H1 (cell line): ENCODE results near the gene P2RY8. TPM values are rescaled to one million over a fixed set of nuclear protein-coding genes. Genes with fewer than 3 reads are reported as not detected.

Source experiments
- CTCF ChIA-PET: fragments of 300-600 bp; sonication (Branson Sonifier 250); formaldehyde crosslinking; loops from one replicate; lab custom pipeline; 2021; ENCODE audit not compliant: partially characterized antibody; lab: Charles Lee
- POLR2A ChIA-PET: fragments of 300-600 bp; sonication (Branson Sonifier 250); formaldehyde crosslinking; loops from one replicate; lab custom pipeline; 2021; ENCODE audit warnings: inconsistent platforms; ENCODE audit not compliant: partially characterized antibody; lab: Charles Lee
- DNase-seq, 2 experiments: peaks; one replicate each; pipeline versions ENCODE4 v3.0.0 to v3.0.0-alpha.2; 2010 to 2022; ENCODE audit warnings: low spot score in 2 of 2, low read depth in 1 of 2, mixed read lengths in 1 of 2
- FAIRE-seq: peaks from 2 replicates; lab custom pipeline; 2011; peaks lifted over from hg19 to GRCh38; lab: Jason Lieb, UNC
- H2AFZ ChIP-seq: 2 replicates; pipeline ENCODE4 v1.8.1; 2012; ENCODE audit warnings: low read length, inconsistent platforms
- H2AK5ac ChIP-seq: 2 replicates; pipeline ENCODE4 v1.6.1; 2013; ENCODE audit warnings: low read depth, low read length
- H2BK120ac ChIP-seq: replicated peaks from 2 replicates; pipeline ENCODE3; 2013; ENCODE audit warnings: low read depth, low read length, inconsistent platforms
- H2BK12ac ChIP-seq: 2 replicates; pipeline ENCODE4 v1.6.1; 2013; ENCODE audit warnings: low read depth, low read length
- H2BK15ac ChIP-seq: 2 replicates; pipeline ENCODE4 v1.6.1; 2013; ENCODE audit warnings: low read length
- H2BK20ac ChIP-seq: 2 replicates; pipeline ENCODE4 v1.6.1; 2013; ENCODE audit warnings: low read length
- H2BK5ac ChIP-seq: 2 replicates; pipeline ENCODE4 v1.6.1; 2013; ENCODE audit warnings: low read depth, low read length
- H3K14ac ChIP-seq: 2 replicates; pipeline ENCODE4 v1.6.1; 2013; ENCODE audit warnings: inconsistent platforms; ENCODE audit not compliant: insufficient read length
- H3K18ac ChIP-seq: 2 replicates; pipeline ENCODE4 v1.6.1; 2013; ENCODE audit warnings: low read length; ENCODE audit errors: extremely low read depth
- H3K23ac ChIP-seq: 2 replicates; pipeline ENCODE4 v1.6.1; 2013; ENCODE audit warnings: inconsistent platforms; ENCODE audit not compliant: insufficient read length
- H3K23me2 ChIP-seq: 2 replicates; pipeline ENCODE4 v1.6.1; 2013; ENCODE audit warnings: low read depth, low read length
- H3K27ac ChIP-seq: 2 replicates; pipeline ENCODE4 v1.6.1; 2011; ENCODE audit warnings: low read depth, low read length, inconsistent platforms
- H3K27me3 ChIP-seq, 4 experiments: replicated peaks in 1 of 4; 1 replicate in 1 of 4; 2 replicates in 3 of 4; pipeline versions ENCODE4 v1.6.1 to v1.8.1; 2011 to 2013; ENCODE audit warnings: low read length in 3 of 4, mild to moderate bottlenecking in 3 of 4, inconsistent platforms in 2 of 4, mixed read lengths in 2 of 4, moderate library complexity in 1 of 4; ENCODE audit not compliant: control insufficient read depth in 3 of 4, insufficient read depth in 3 of 4; ENCODE audit errors: extremely low read depth in 1 of 4
- H3K36me3 ChIP-seq, 4 experiments: 2 replicates each; pipeline versions ENCODE4 v1.6.1 to v1.8.1; 2011 to 2013; ENCODE audit warnings: mild to moderate bottlenecking in 4 of 4, low read length in 3 of 4, moderate library complexity in 2 of 4, control low read depth in 1 of 4, inconsistent platforms in 1 of 4; ENCODE audit not compliant: insufficient read depth in 4 of 4, control insufficient read depth in 2 of 4
- H3K4ac ChIP-seq: replicated peaks from 2 replicates; pipeline ENCODE3; 2013; ENCODE audit warnings: low read length, low read depth, mixed read lengths, inconsistent platforms; ENCODE audit not compliant: insufficient read length
- H3K4me1 ChIP-seq, 4 experiments: replicated peaks in 1 of 4; 1 replicate in 1 of 4; 2 replicates in 3 of 4; pipeline versions ENCODE4 v1.6.1 to v1.8.1; 2011 to 2013; ENCODE audit warnings: low read length in 3 of 4, inconsistent platforms in 2 of 4, mixed read lengths in 1 of 4; ENCODE audit not compliant: insufficient read depth in 4 of 4, control insufficient read depth in 3 of 4
- H3K4me2 ChIP-seq, 2 experiments: 2 replicates each; pipeline versions ENCODE4 v1.6.1 to v1.8.1; 2011 to 2013; ENCODE audit warnings: low read depth in 2 of 2, low read length in 2 of 2, control low read depth in 1 of 2, inconsistent platforms in 1 of 2, mild to moderate bottlenecking in 1 of 2; ENCODE audit not compliant: insufficient read depth in 1 of 2
- H3K4me3 ChIP-seq, 4 experiments: fragments of 200-600, 300-600 bp in 1 of 4; sonication (generic), shearing (Covaris generic), sonication (Bioruptor Twin) in 1 of 4; 2 replicates each; pipeline versions ENCODE4 v1.5.1 to v1.8.1; 2011 to 2016; ENCODE audit warnings: low read length in 4 of 4, low read depth in 3 of 4, control low read depth in 2 of 4, inconsistent platforms in 2 of 4, mild to moderate bottlenecking in 2 of 4, mixed read lengths in 1 of 4, moderate library complexity in 1 of 4; ENCODE audit not compliant: insufficient read depth in 2 of 4; ENCODE audit errors: extremely low read depth in 1 of 4
- H3K56ac ChIP-seq: replicated peaks from 2 replicates; pipeline ENCODE3; 2013; ENCODE audit warnings: low read depth, mild to moderate bottlenecking, mixed read lengths, low read length, inconsistent platforms; ENCODE audit not compliant: insufficient read length
- H3K79me1 ChIP-seq: 2 replicates; pipeline ENCODE4 v1.6.1; 2013; ENCODE audit warnings: low read depth, low read length, control low read depth
- H3K79me2 ChIP-seq, 2 experiments: 2 replicates each; pipeline versions ENCODE4 v1.6.1 to v1.8.1; 2012 to 2013; ENCODE audit warnings: low read length in 2 of 2, mild to moderate bottlenecking in 2 of 2, inconsistent platforms in 1 of 2; ENCODE audit not compliant: insufficient read depth in 2 of 2, control insufficient read depth in 1 of 2
- H3K9ac ChIP-seq, 4 experiments: replicated peaks in 1 of 4; 1 replicate in 1 of 4; 2 replicates in 3 of 4; pipeline versions ENCODE4 v1.6.1 to v1.8.1; 2011 to 2013; ENCODE audit warnings: low read depth in 3 of 4, low read length in 3 of 4, control low read depth in 2 of 4, mild to moderate bottlenecking in 2 of 4, moderate library complexity in 2 of 4, inconsistent platforms in 1 of 4; ENCODE audit errors: extremely low read depth in 1 of 4
- H3K9me3 ChIP-seq, 2 experiments: 2 replicates each; pipeline versions ENCODE4 v1.6.1 to v1.8.1; 2012 to 2013; ENCODE audit warnings: mild to moderate bottlenecking in 2 of 2, moderate library complexity in 2 of 2, control low read depth in 1 of 2, inconsistent platforms in 1 of 2, low read depth in 1 of 2, low read length in 1 of 2, mixed read lengths in 1 of 2; ENCODE audit not compliant: insufficient read depth in 2 of 2
- H4K20me1 ChIP-seq, 2 experiments: replicated peaks in 1 of 2; 2 replicates each; pipeline versions ENCODE3 to v1.8.1; 2011 to 2013; ENCODE audit warnings: inconsistent platforms in 2 of 2, low read length in 2 of 2, mild to moderate bottlenecking in 1 of 2; ENCODE audit not compliant: insufficient read depth in 2 of 2, control insufficient read depth in 1 of 2
- H4K5ac ChIP-seq: 2 replicates; pipeline ENCODE4 v1.6.1; 2013; ENCODE audit warnings: low read length, low read depth, mixed read lengths, inconsistent platforms; ENCODE audit not compliant: insufficient read length
- H4K8ac ChIP-seq: 2 replicates; pipeline ENCODE4 v1.8.0; 2013; ENCODE audit warnings: mild to moderate bottlenecking, moderate library complexity, low read length, inconsistent platforms; ENCODE audit not compliant: insufficient read depth; ENCODE audit errors: extremely low read depth
- H4K91ac ChIP-seq: replicated peaks from 2 replicates; pipeline ENCODE3; 2013; ENCODE audit warnings: low read length, mixed read lengths, inconsistent platforms; ENCODE audit not compliant: insufficient read length
- BCL11A ChIP-seq, 2 experiments: IDR thresholded peaks; one replicate each; pipeline ENCODE4 v1.6.1; 2011; ENCODE audit warnings: low read depth in 2 of 2, low read length in 2 of 2, mild to moderate bottlenecking in 2 of 2
- CBX8 ChIP-seq: fragments of 300-800, 300-1000 bp; sonication (generic); IDR thresholded peaks from 2 replicates; pipeline ENCODE4 v1.7.1; 2016; ENCODE audit warnings: low read depth, low read length, borderline replicate concordance
- FOSL1 ChIP-seq: IDR thresholded peaks from 2 replicates; pipeline ENCODE4 v1.6.1; 2011; ENCODE audit warnings: mild to moderate bottlenecking, low read depth, low read length, moderate library complexity; ENCODE audit not compliant: insufficient read depth
- HDAC2 ChIP-seq, 2 experiments: fragments of 300-600 bp in 1 of 2; sonication (generic) in 1 of 2; IDR thresholded peaks; 2 replicates each; pipeline ENCODE4 v1.6.1; 2011 to 2012; ENCODE audit warnings: low read depth in 2 of 2, low read length in 2 of 2, mild to moderate bottlenecking in 2 of 2, moderate library complexity in 2 of 2, borderline replicate concordance in 1 of 2, inconsistent platforms in 1 of 2
- KDM1A ChIP-seq: fragments of 200-600, 300-600 bp; sonication (generic); IDR thresholded peaks from 2 replicates; pipeline ENCODE4 v1.7.1; 2016; ENCODE audit warnings: mild to moderate bottlenecking, low read length, borderline replicate concordance
- NRF1 ChIP-seq: IDR thresholded peaks from 2 replicates; pipeline ENCODE4 v1.6.1; 2011; ENCODE audit warnings: mild to moderate bottlenecking, low read depth, low read length, improper control_type of control experiment
- RFX5 ChIP-seq: IDR thresholded peaks from 2 replicates; pipeline ENCODE4 v1.6.1; 2011; ENCODE audit warnings: low read depth, low read length, improper control_type of control experiment, borderline replicate concordance
- RXRA ChIP-seq: IDR thresholded peaks from 2 replicates; pipeline ENCODE4 v1.6.1; 2011; ENCODE audit warnings: low read depth, mild to moderate bottlenecking, low read length, moderate library complexity; ENCODE audit not compliant: insufficient read depth
- SP2 ChIP-seq: IDR thresholded peaks from 2 replicates; pipeline ENCODE4 v1.6.1; 2012; ENCODE audit warnings: mild to moderate bottlenecking, low read length, inconsistent platforms
- SUZ12 ChIP-seq: fragments of 200-600 bp; sonication (generic); IDR thresholded peaks from 2 replicates; pipeline ENCODE4 v1.6.1; 2012; ENCODE audit warnings: mild to moderate bottlenecking, inconsistent platforms, low read length, moderate library complexity, mixed read lengths
- TAF1 ChIP-seq: IDR thresholded peaks from 2 replicates; pipeline ENCODE4 v1.6.1; 2011; ENCODE audit warnings: mild to moderate bottlenecking, low read depth, low read length
- TAF7 ChIP-seq: optimal IDR thresholded peaks from 2 replicates; pipeline ENCODE3; 2011; ENCODE audit warnings: low read depth, mild to moderate bottlenecking, inconsistent platforms, low read length, moderate library complexity, borderline replicate concordance
- TEAD4 ChIP-seq: IDR thresholded peaks from 2 replicates; pipeline ENCODE4 v1.6.1; 2012; ENCODE audit warnings: low read depth, low read length, inconsistent platforms, mixed read lengths
- WGBS, 2 experiments: shearing (Covaris generic) in 1 of 2; methylation state at CpG; one replicate each; pipeline versions ENCODE4 v1.1.6 to v1.1.7; 2013 to 2015; ENCODE audit warnings: low lambda C conversion rate in 2 of 2, mixed read lengths in 2 of 2, inconsistent platforms in 1 of 2, low coverage in 1 of 2, missing lambda C conversion rate in 1 of 2; ENCODE audit not compliant: insufficient replicate concordance in 2 of 2, insufficient coverage in 1 of 2, insufficient read length in 1 of 2; ENCODE audit errors: extremely low coverage in 1 of 2, missing lambda C conversion rate in 1 of 2; 5-methylcytosine and 5-hydroxymethylcytosine counted together
- polyA plus RNA-seq, 7 experiments: library from polyadenylated mRNA; depleted of rRNA in 3 of 7; stranded (reverse) in 5 of 7; unstranded in 2 of 7; fragments of >200 nt in 5 of 7; fragments of 200-250 nt in 2 of 7; gene quantifications; 1 replicate in 5 of 7; 2 replicates in 1 of 7; 4 replicates in 1 of 7; pipeline versions ENCODE4 v1.2.1 to v1.2.3, GENCODE V29; 2011 to 2013; ENCODE audit warnings: missing spikeins in 2 of 7, mixed read lengths in 2 of 7
- total RNA-seq: library from RNA; stranded (reverse); fragmentation: NEBNext Ultra II Directional; extraction: Animal tissue kit (Norgen Biotek cat#: 25700); gene quantifications from 2 replicates; pipeline ENCODE4 v1.2.1, GENCODE V29; 2021
- TF ChIP-seq, protein P1 (sequence below): IDR thresholded peaks from 2 replicates; pipeline ENCODE4 v1.6.1; 2012; ENCODE audit warnings: inconsistent platforms

The P2RY8 gene
- total and polyA plus RNA-seq, 2 of the 8 experiments (the other 6 are each of a cell fraction or from before 2014, with no cell fraction given) = 0.09 to 0.15 TPM

GRCh38 chrX:1506916-1507315, 30.1 kb downstream of the P2RY8 start:
- no peak overlapping the region for H2BK5ac ChIP-seq
- no peak for FAIRE-seq
- no peak overlapping the region for H2BK12ac ChIP-seq
- 85% methylated on average over 15 of the region's 15 CpGs; no CpG with 5 or more reads in 1 of the 2 experiments for WGBS, 2 experiments
- no peak overlapping the region for H3K4ac ChIP-seq
- no peak overlapping the region for H3K14ac ChIP-seq
- no peak overlapping the region for H4K8ac ChIP-seq
- H3K18ac ChIP-seq = no peak overlapping the region
- no peak overlapping the region for H2AFZ ChIP-seq
- CTCF ChIA-PET = no interaction called here
- no peak for DNase-seq
- H3K4me3 ChIP-seq = no peak overlapping the region
- H3K79me1 ChIP-seq = no peaks in the 10 kb centered on the region
- H3K27me3 ChIP-seq = no peaks in the 10 kb centered on the region
- H4K91ac ChIP-seq = no peak overlapping the region
- no peak overlapping the region for H2BK20ac ChIP-seq
- no peaks in the 10 kb centered on the region for H4K20me1 ChIP-seq
- H3K9me3 ChIP-seq = no peaks in the 10 kb centered on the region
- no peaks in the 10 kb centered on the region for H3K36me3 ChIP-seq
- no peak overlapping the region for H3K23ac ChIP-seq
- no peak overlapping the region for H3K9ac ChIP-seq
- no peaks in the 10 kb centered on the region; the same call in 1 of the 2 replicates for H3K23me2 ChIP-seq
- no peaks in the 10 kb centered on the region for H3K79me2 ChIP-seq
- no peak overlapping the region for H2AK5ac ChIP-seq
- no peak overlapping the region for H3K56ac ChIP-seq
- H3K4me2 ChIP-seq = no peak overlapping the region
- H3K4me1 ChIP-seq = no peaks in the 10 kb centered on the region
- no peak overlapping the region for H4K5ac ChIP-seq
- no peak overlapping the region for H2BK15ac ChIP-seq
- H3K27ac ChIP-seq = no peak overlapping the region
- POLR2A ChIA-PET = no interaction called here
- H2BK120ac ChIP-seq = no peak overlapping the region
- TF ChIP-seq RXRA (no peak), SUZ12 (no peak), NRF1 (no peak), SP2 (no peak), RFX5 (no peak), TEAD4 (no peak), CBX8 (no peak), HDAC2 (IDR thresholded peaks at IDR 0.05; ENCODE audit: borderline replicate concordance in 1 of 2, low read depth in 2 of 2, low read length in 2 of 2) (no peak), FOSL1 (no peak), BCL11A (IDR thresholded peaks at IDR 0.05; ENCODE audit: low read depth in 2 of 2, low read length in 2 of 2) (no peak), KDM1A (no peak), TAF1 (no peak), TAF7 (no peak)
- TF ChIP-seq, protein P1, sequence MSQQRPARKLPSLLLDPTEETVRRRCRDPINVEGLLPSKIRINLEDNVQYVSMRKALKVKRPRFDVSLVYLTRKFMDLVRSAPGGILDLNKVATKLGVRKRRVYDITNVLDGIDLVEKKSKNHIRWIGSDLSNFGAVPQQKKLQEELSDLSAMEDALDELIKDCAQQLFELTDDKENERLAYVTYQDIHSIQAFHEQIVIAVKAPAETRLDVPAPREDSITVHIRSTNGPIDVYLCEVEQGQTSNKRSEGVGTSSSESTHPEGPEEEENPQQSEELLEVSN = no peak
